CD4-positive, alpha-beta memory T cell (primary cell): Measurements from ENCODE around the gene CEP192. TPM values are rescaled to one million over a fixed set of nuclear protein-coding genes. Genes with fewer than 3 reads are reported as not detected.
"Not testable (repeated sequence)": the region's sequence is repeated elsewhere in the genome, so short reads cannot be mapped to it uniquely, and the experiment has no call there.

ENCODE experiments used
- CTCF ChIA-PET: fragments of 350-600 bp; sonication (Branson Sonifier 250); formaldehyde crosslinking; loops from one replicate; lab custom pipeline; 2021; ENCODE audit warnings: inconsistent platforms; ENCODE audit not compliant: partially characterized antibody; lab: Charles Lee
- POLR2A ChIA-PET: fragments of 350-600 bp; sonication (Branson Sonifier 250); formaldehyde crosslinking; loops from one replicate; lab custom pipeline; 2021; ENCODE audit not compliant: partially characterized antibody; lab: Charles Lee
- DNase-seq, 5 donors: peaks; one replicate each; pipeline versions ENCODE4 v3.0.0 to v3.0.0-alpha.2; 2020 to 2022; ENCODE audit warnings: mixed read lengths in 1 of 5
- H3K27ac ChIP-seq: one replicate; pipeline ENCODE4 v1.7.0; 2013; ENCODE audit warnings: low read depth, low read length
- H3K27me3 ChIP-seq: 2 replicates; pipeline ENCODE4 v1.7.0; 2013; ENCODE audit warnings: mild to moderate bottlenecking, low read length, moderate library complexity; ENCODE audit not compliant: insufficient read depth
- H3K36me3 ChIP-seq: 2 replicates; pipeline ENCODE4 v1.7.0; 2013; ENCODE audit warnings: mild to moderate bottlenecking, low read length, moderate library complexity; ENCODE audit not compliant: insufficient read depth
- H3K4me1 ChIP-seq: 2 replicates; pipeline ENCODE4 v1.7.0; 2013; ENCODE audit warnings: mild to moderate bottlenecking, low read length, moderate library complexity; ENCODE audit not compliant: insufficient read depth
- H3K4me3 ChIP-seq, 2 donors: one replicate each; pipeline ENCODE4 v1.7.0; 2013; ENCODE audit warnings: low read length in 2 of 2, mild to moderate bottlenecking in 1 of 2
- H3K9me3 ChIP-seq, 2 donors: one replicate each; pipeline ENCODE4 v1.7.0; 2013; ENCODE audit warnings: low read length in 2 of 2, control low read depth in 1 of 2; ENCODE audit not compliant: control insufficient read depth in 1 of 2
- H3K27ac Mint-ChIP-seq, 7 donors: one replicate each; pipeline ENCODE4 v1.8.0; 2020 to 2021; ENCODE audit warnings: mixed read lengths in 7 of 7, mild to moderate bottlenecking in 6 of 7, inconsistent platforms in 3 of 7, moderate library complexity in 3 of 7
- H3K27me3 Mint-ChIP-seq, 2 donors: one replicate each; pipeline ENCODE4 v1.8.0; 2020 to 2021; ENCODE audit warnings: mixed read lengths in 2 of 2
- H3K36me3 Mint-ChIP-seq, 2 donors: one replicate each; pipeline ENCODE4 v1.8.0; 2020 to 2021; ENCODE audit warnings: mixed read lengths in 2 of 2, inconsistent platforms in 1 of 2, mild to moderate bottlenecking in 1 of 2
- H3K4me1 Mint-ChIP-seq, 4 donors: one replicate each; pipeline ENCODE4 v1.8.0; 2020 to 2021; ENCODE audit warnings: mixed read lengths in 4 of 4, mild to moderate bottlenecking in 1 of 4
- H3K4me3 Mint-ChIP-seq, 8 donors: one replicate each; pipeline ENCODE4 v1.8.0; 2020 to 2021; ENCODE audit warnings: mixed read lengths in 8 of 8, mild to moderate bottlenecking in 7 of 8, moderate library complexity in 6 of 8, inconsistent platforms in 3 of 8
- H3K9me3 Mint-ChIP-seq, 8 donors: one replicate each; pipeline ENCODE4 v1.8.0; 2020 to 2021; ENCODE audit warnings: mixed read lengths in 8 of 8, mild to moderate bottlenecking in 5 of 8, inconsistent platforms in 3 of 8, moderate library complexity in 1 of 8
- intact Hi-C: fragments of 100-400 bp; cut with micrococcal nuclease; formaldehyde crosslinking; loops from one replicate; pipeline ENCODE4 v1.15.1; 2023
- polyA plus RNA-seq, 2 donors: library from polyadenylated mRNA; unstranded; fragments of 300-500 nt; fragmentation: Illumina TruSeq; gene quantifications; one replicate each; pipeline ENCODE4 v1.2.3, GENCODE V29; 2021
- total RNA-seq, 2 experiments: library from RNA; stranded (reverse); gene quantifications; one replicate each; pipeline ENCODE4 v1.2.3, GENCODE V29; 2021

CEP192 gene
- total and polyA plus RNA-seq, 4 experiments from 2014 or later = 3.3 to 45.5 (median 26.1) TPM

DNA sequence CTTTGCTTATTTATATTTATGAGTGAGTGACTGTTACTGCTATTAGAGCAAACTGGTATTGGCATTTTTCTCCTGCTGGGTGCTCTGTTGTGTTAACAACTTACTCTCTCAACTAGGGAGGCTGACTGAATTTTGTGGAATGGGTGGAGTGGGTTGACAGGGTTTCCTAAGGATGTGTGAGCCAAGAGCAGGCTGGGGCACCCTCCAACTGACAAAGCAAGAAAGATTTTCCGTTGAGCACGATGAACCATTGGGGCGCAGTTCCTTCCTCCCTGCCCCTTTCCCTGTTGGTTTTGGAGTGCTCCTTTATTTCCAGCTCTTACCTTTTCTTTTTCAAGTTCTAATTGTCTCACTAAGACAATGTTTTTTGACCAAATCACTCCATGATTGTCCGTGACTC, 23.0 kb upstream of the CEP192 start:
- Histone ChIP-seq H3K4me1 (no peaks in the 10 kb centered on the region), H3K4me3 (no peak overlapping the region), H3K9me3 (no peaks in the 10 kb centered on the region), H3K36me3 (peaks cover 15% of the 10 kb centered on the region), H3K27me3 (no peaks in the 10 kb centered on the region), H3K27ac (no peak overlapping the region)
- ChIA-PET CTCF (no interaction called here), POLR2A (no interaction called here)
- H3K27ac Mint-ChIP-seq = peak overlapping the region in 1 of 7 donors; percentile 37
- DNase-seq = no peak
- H3K4me1 Mint-ChIP-seq = peaks cover 0 to 17% (median 11%) of the 10 kb centered on the region in 4 donors
- H3K4me3 Mint-ChIP-seq = no peak overlapping the region
- no peaks in the 10 kb centered on the region for H3K9me3 Mint-ChIP-seq
- peaks cover 49 to 56% of the 10 kb centered on the region in 2 donors for H3K36me3 Mint-ChIP-seq
- intact Hi-C loops = no loop called here
- no peaks in the 10 kb centered on the region for H3K27me3 Mint-ChIP-seq

GRCh38 chr18:12968619-12969018, 22.5 kb upstream of the CEP192 start:
- no peak overlapping the region for H3K27ac Mint-ChIP-seq
- intact Hi-C loops = no loop called here
- no peaks in the 10 kb centered on the region for H3K9me3 ChIP-seq
- H3K4me3 Mint-ChIP-seq = no peak overlapping the region
- CTCF ChIA-PET = no interaction called here
- H3K36me3 Mint-ChIP-seq = peaks cover 45 to 52% of the 10 kb centered on the region in 2 donors
- POLR2A ChIA-PET = no interaction called here
- H3K27me3 ChIP-seq = no peaks in the 10 kb centered on the region
- H3K4me1 Mint-ChIP-seq = peaks cover 0 to 17% (median 9%) of the 10 kb centered on the region in 4 donors
- H3K4me1 ChIP-seq = no peaks in the 10 kb centered on the region
- H3K27me3 Mint-ChIP-seq = no peaks in the 10 kb centered on the region
- no peak overlapping the region for H3K27ac ChIP-seq
- H3K36me3 ChIP-seq = peaks cover 15% of the 10 kb centered on the region
- H3K9me3 Mint-ChIP-seq = no peaks in the 10 kb centered on the region
- H3K4me3 ChIP-seq = no peak overlapping the region
- DNase-seq = no peak

- H3K27ac ChIP-seq = no peak overlapping the region
- no peaks in the 10 kb centered on the region for H3K4me1 ChIP-seq
- Mint-ChIP-seq H3K4me3 (no peak overlapping the region), H3K27me3 (no peaks in the 10 kb centered on the region), H3K27ac (peak overlapping the region in 4 of 7 donors; percentile 2 to 65 (median 16)), H3K4me1 (peaks cover 0 to 14% (median 8%) of the 10 kb centered on the region in 4 donors), H3K36me3 (peaks cover 35 to 52% of the 10 kb centered on the region in 2 donors), H3K9me3 (no peaks in the 10 kb centered on the region)
- intact Hi-C loops = no loop called here
- DNase-seq = no peak
- H3K36me3 ChIP-seq = peaks cover 28% of the 10 kb centered on the region
- no peaks in the 10 kb centered on the region for H3K27me3 ChIP-seq
- POLR2A ChIA-PET = no interaction called here
- CTCF ChIA-PET = no interaction called here
- H3K9me3 ChIP-seq = no peaks in the 10 kb centered on the region
- H3K4me3 ChIP-seq = no peak overlapping the region
Measured at GRCh38 chr18:12973562-12974213, 17.5 kb upstream of the CEP192 start.

- CTCF ChIA-PET = interaction anchor here (1.1 kb wide), 1 partner anchor 16 kb away, joined by 3 read pairs; the partner anchor contains the start of gene CEP192
- POLR2A ChIA-PET = no interaction called here
- peak overlapping the region in 1 of 8 donors; percentile 36 for H3K4me3 Mint-ChIP-seq
Measured at GRCh38 chr18:12975488-12975887, 15.7 kb upstream of the CEP192 start.

GRCh38 chr18:12976305-12976704, 14.9 kb upstream of the CEP192 start:
- POLR2A ChIA-PET = interaction anchor here (1.0 kb wide), 1 partner anchor 15 kb away, joined by 3 read pairs; the partner anchor contains the start of gene CEP192

More at GRCh38 chr18:12975488-12975887, 15.7 kb upstream of the CEP192 start:
- no peaks in the 10 kb centered on the region for H3K9me3 ChIP-seq
- DNase-seq = no peak
- Mint-ChIP-seq H3K9me3 (no peaks in the 10 kb centered on the region), H3K36me3 (peaks cover 36 to 51% of the 10 kb centered on the region in 2 donors), H3K27me3 (no peaks in the 10 kb centered on the region), H3K27ac (peak overlapping the region in 2 of 7 donors; percentile 29 to 84), H3K4me1 (peaks cover 0 to 14% (median 5%) of the 10 kb centered on the region in 4 donors)
- H3K4me3 ChIP-seq = no peak overlapping the region
- no peaks in the 10 kb centered on the region for H3K27me3 ChIP-seq
- H3K4me1 ChIP-seq = no peaks in the 10 kb centered on the region
- no peak overlapping the region for H3K27ac ChIP-seq
- intact Hi-C loops = no loop called here
- H3K36me3 ChIP-seq = peaks cover 28% of the 10 kb centered on the region

GRCh38 chr18:12980065-12980464, 11.1 kb upstream of the CEP192 start:
- H3K9me3 ChIP-seq, H3K4me3 ChIP-seq, H3K27ac Mint-ChIP-seq, intact Hi-C loops, H3K4me1 ChIP-seq, DNase-seq, H3K9me3 Mint-ChIP-seq, CTCF ChIA-PET, POLR2A ChIA-PET, H3K27ac ChIP-seq, H3K27me3 Mint-ChIP-seq, H3K27me3 ChIP-seq, H3K4me3 Mint-ChIP-seq, H3K4me1 Mint-ChIP-seq: not testable (repeated sequence)
- peaks cover 18% of the 10 kb centered on the region for H3K36me3 ChIP-seq
- H3K36me3 Mint-ChIP-seq = peaks cover 16 to 39% of the 10 kb centered on the region in 2 donors

More at GRCh38 chr18:12976305-12976704, 14.9 kb upstream of the CEP192 start:
- Histone ChIP-seq H3K36me3 (peaks cover 28% of the 10 kb centered on the region), H3K4me3 (no peak overlapping the region), H3K27me3 (no peaks in the 10 kb centered on the region), H3K9me3 (no peaks in the 10 kb centered on the region), H3K27ac (no peak overlapping the region), H3K4me1 (no peaks in the 10 kb centered on the region)
- H3K27me3 Mint-ChIP-seq = no peaks in the 10 kb centered on the region
- DNase-seq = no peak
- CTCF ChIA-PET = interaction anchor here (1.1 kb wide), 1 partner anchor 15 kb away, joined by 3 read pairs; the partner anchor contains the start of gene CEP192
- intact Hi-C loops = no loop called here
- peaks cover 30 to 45% of the 10 kb centered on the region in 2 donors for H3K36me3 Mint-ChIP-seq
- no peak overlapping the region for H3K4me3 Mint-ChIP-seq
- H3K9me3 Mint-ChIP-seq = no peaks in the 10 kb centered on the region
- peaks cover 0 to 14% (median 4%) of the 10 kb centered on the region in 4 donors for H3K4me1 Mint-ChIP-seq
- H3K27ac Mint-ChIP-seq = peak overlapping the region in 1 of 7 donors; percentile 35

GRCh38 chr18:12989397-12990122, 1.6 kb upstream of the CEP192 start:
- Histone ChIP-seq H3K9me3 (no peaks in the 10 kb centered on the region), H3K36me3 (peaks cover 4% of the 10 kb centered on the region), H3K27me3 (no peaks in the 10 kb centered on the region), H3K4me3 (no peak overlapping the region), H3K27ac (no peak overlapping the region), H3K4me1 (peaks cover 33% of the 10 kb centered on the region)
- peaks cover 0 to 20% of the 10 kb centered on the region in 2 donors for H3K36me3 Mint-ChIP-seq
- H3K27ac Mint-ChIP-seq = peak overlapping the region in 6 of 7 donors; percentile 88 to 99 (median 94)
- peak overlapping the region; percentile 93 to 99 (median 98) for H3K4me3 Mint-ChIP-seq
- peaks cover 0 to 3% (median 0%) of the 10 kb centered on the region in 8 donors for H3K9me3 Mint-ChIP-seq
- ChIA-PET POLR2A (interaction anchor here (1.5 to 2.2 kb wide), 4 partner anchors 41 to 612 kb away, joined by 6 to 26 read pairs (median 11); partner anchors contain the start of genes AFG3L2, PTPN2 and SEH1L), CTCF (interaction anchor here (0.9 to 2.0 kb wide), 2 partner anchors 9 to 55 kb away, joined by 3 to 7 read pairs; no protein-coding TSS in a partner anchor)
- DNase-seq = no peak
- intact Hi-C loops = loop anchor here (2.0 to 5.0 kb wide), 5 partner anchors 107 to 1137 kb away; partner anchors contain the start of genes CEP76, CHMP1B, FAM210A and PSMG2
- no peaks in the 10 kb centered on the region for H3K27me3 Mint-ChIP-seq
- H3K4me1 Mint-ChIP-seq = peaks cover 0 to 29% (median 23%) of the 10 kb centered on the region in 4 donors
